ENCODE data around the gene GP1BB. TPM values are rescaled to one million over a fixed set of nuclear protein-coding genes. Genes with fewer than 3 reads are reported as not detected.

GP1BB gene
- total and polyA plus RNA-seq, 12 donors: 0.42 to 29.8 (median 4.7) TPM; not detected in 2

- Histone ChIP-seq H3K9me3 (replicated peaks in 1 of 3) (no peaks in the 10 kb centered on the region), H3K36me3 (replicated peaks in 1 of 2) (no peaks in the 10 kb centered on the region), H3K27me3 (peaks cover 12% of the 10 kb centered on the region), H3K27ac (no peak overlapping the region), H3K4me1 (replicated peaks in 1 of 2) (no peaks in the 10 kb centered on the region), H3K4me3 (no peak overlapping the region)
- intact Hi-C loops (cut with DNase I): loop anchor here in 1 of 2 donors (5.0 kb wide), 1 partner anchor 38 kb away; no protein-coding TSS in a partner anchor
- peak in 6 of 7 donors; percentile 32 to 60 (median 46) for DNase-seq
- TF ChIP-seq POLR2A (IDR thresholded peaks at IDR 0.05): no peak
- TF ChIP-seq, protein P1, sequence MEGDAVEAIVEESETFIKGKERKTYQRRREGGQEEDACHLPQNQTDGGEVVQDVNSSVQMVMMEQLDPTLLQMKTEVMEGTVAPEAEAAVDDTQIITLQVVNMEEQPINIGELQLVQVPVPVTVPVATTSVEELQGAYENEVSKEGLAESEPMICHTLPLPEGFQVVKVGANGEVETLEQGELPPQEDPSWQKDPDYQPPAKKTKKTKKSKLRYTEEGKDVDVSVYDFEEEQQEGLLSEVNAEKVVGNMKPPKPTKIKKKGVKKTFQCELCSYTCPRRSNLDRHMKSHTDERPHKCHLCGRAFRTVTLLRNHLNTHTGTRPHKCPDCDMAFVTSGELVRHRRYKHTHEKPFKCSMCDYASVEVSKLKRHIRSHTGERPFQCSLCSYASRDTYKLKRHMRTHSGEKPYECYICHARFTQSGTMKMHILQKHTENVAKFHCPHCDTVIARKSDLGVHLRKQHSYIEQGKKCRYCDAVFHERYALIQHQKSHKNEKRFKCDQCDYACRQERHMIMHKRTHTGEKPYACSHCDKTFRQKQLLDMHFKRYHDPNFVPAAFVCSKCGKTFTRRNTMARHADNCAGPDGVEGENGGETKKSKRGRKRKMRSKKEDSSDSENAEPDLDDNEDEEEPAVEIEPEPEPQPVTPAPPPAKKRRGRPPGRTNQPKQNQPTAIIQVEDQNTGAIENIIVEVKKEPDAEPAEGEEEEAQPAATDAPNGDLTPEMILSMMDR (IDR thresholded peaks at IDR 0.05): peak; percentile 18 to 70 (median 59)
- WGBS, 4 donors: 24 to 38% (median 32%) methylated on average over 5 to 14 of the region's 14 CpGs
These were observed 43.7 kb upstream of the GP1BB start for GRCh38 chr22:19679522-19680101.

DNA sequence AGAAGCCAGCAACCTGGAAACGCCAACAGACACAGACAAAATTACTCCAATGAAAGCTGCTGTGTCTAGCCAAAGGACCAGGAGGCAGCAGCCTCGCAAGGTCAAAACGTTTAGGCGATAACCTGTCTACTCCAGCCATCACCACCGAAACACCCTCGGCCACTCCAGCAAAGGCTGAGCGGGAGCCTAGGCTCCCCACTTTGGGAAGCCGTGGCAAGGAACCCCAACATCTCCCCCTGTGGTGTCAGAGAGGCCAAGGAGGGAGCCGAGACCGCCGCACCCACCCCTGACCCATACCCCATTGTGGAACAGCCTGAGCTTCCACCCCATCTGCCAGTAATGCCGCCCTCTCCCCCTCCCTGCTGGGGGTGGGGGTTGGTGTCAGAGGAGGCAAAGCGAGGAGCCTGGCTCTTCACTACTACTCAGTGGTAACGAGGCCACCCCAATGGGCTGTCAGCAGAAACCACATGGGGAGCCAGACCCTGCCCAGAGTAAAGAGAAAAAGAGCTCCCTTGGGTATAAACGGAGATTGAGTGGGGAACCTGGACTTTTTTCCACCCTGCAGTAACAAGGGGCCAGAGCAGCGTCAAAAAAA lies 43.0 kb upstream of the GP1BB start:
- no peaks in the 10 kb centered on the region for H3K9me3 ChIP-seq (replicated peaks in 1 of 3)
- TF ChIP-seq, protein P1 (IDR thresholded peaks at IDR 0.05): no peak
- no peak for TF ChIP-seq POLR2A (IDR thresholded peaks at IDR 0.05)
- WGBS, 4 donors: 71 to 86% (median 83%) methylated on average over 10 to 16 of the region's 16 CpGs
- no peaks in the 10 kb centered on the region for H3K36me3 ChIP-seq (replicated peaks in 1 of 2)
- no peak overlapping the region for H3K4me3 ChIP-seq
- no peak for DNase-seq
- intact Hi-C loops (cut with DNase I): no loop called here
- H3K27me3 ChIP-seq: peaks cover 12% of the 10 kb centered on the region
- no peak overlapping the region for H3K27ac ChIP-seq
- H3K4me1 ChIP-seq (replicated peaks in 1 of 2): no peaks in the 10 kb centered on the region

DNA sequence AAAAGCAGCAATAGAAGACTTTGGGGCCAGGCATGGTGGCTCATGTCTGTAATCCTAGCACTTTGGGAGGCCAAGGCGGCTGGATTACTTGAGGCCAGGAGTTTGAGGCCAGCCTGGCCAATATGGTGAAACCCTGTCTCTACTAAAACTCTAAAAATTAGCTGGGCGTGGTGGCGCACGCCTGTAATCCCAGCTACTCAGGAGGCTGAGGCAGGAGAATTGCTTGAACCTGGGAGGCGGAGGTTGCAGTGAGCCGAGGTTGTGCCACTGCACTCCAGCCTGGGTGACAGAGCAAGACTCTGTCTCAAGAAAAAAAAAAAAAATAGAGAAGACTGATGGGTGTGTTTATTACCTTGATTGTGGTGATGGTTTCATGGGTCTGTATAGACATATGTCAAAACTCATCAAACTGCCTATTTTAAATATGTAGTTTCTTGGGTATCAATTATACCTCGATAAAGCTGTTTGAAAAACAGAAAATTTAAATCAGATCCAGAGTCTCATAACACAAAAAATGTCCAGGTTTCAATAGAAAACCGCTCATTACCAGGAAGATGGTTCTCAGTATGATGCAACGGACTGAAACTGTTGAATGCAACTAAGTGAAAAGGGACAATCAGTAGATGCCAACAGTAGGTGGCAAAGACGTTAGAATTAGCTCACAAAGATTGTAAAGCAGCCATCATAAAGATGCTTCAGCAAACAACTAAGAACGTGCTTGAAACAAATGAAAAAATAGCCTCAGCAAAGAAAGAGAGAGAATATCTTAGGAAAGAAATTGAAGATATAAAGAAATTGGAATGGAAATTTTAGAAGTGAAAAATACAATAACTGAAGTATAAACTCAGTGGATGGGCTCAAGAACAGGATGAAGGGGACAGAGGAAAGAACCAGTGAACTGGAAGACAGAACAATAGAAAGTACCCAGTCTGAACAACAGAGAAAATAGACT lies 42.2 kb upstream of the GP1BB start:
- no peak for TF ChIP-seq POLR2A (IDR thresholded peaks at IDR 0.05)
- TF ChIP-seq, protein P1 (IDR thresholded peaks at IDR 0.05): no peak
- Histone ChIP-seq H3K27ac (no peak overlapping the region), H3K4me3 (no peak overlapping the region), H3K27me3 (peaks cover 12% of the 10 kb centered on the region), H3K36me3 (replicated peaks in 1 of 2) (no peaks in the 10 kb centered on the region), H3K9me3 (replicated peaks in 1 of 3) (no peaks in the 10 kb centered on the region), H3K4me1 (replicated peaks in 1 of 2) (no peaks in the 10 kb centered on the region)
- no peak for DNase-seq
- intact Hi-C loops (cut with DNase I): no loop called here
- 81 to 91% (median 84%) methylated on average over 11 of the region's 11 CpGs for WGBS, 4 donors

DNA sequence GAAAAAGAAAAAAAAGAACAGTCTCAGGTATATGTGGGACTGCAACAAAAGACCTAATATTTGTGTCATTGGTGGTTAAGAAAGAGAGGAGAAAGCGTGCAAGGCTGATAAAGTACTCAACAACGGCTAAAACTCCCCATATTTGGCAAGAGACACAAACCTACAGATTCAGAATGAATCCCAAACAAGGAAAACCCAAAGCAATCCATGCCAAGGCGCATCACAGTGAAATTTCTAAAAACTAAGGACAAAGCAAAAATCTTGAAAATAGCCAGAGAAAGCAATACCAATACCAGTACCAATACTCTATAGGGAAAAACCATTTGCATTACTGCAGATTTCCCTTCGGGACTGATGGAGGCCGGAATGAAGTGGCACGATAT lies 41.5 kb upstream of the GP1BB start:
- TF ChIP-seq POLR2A (IDR thresholded peaks at IDR 0.05): no peak
- TF ChIP-seq, protein P1 (IDR thresholded peaks at IDR 0.05): no peak
- Histone ChIP-seq H3K4me1 (replicated peaks in 1 of 2) (no peaks in the 10 kb centered on the region), H3K27me3 (peaks cover 12% of the 10 kb centered on the region), H3K9me3 (replicated peaks in 1 of 3) (no peaks in the 10 kb centered on the region), H3K36me3 (replicated peaks in 1 of 2) (no peaks in the 10 kb centered on the region), H3K4me3 (no peak overlapping the region), H3K27ac (no peak overlapping the region)
- no peak for DNase-seq
- intact Hi-C loops (cut with DNase I): no loop called here
- 82 to 90% (median 84%) methylated on average over 6 of the region's 6 CpGs for WGBS, 4 donors
